ENCODE measurements around the gene CCDC63.

Gene CCDC63

DNA sequence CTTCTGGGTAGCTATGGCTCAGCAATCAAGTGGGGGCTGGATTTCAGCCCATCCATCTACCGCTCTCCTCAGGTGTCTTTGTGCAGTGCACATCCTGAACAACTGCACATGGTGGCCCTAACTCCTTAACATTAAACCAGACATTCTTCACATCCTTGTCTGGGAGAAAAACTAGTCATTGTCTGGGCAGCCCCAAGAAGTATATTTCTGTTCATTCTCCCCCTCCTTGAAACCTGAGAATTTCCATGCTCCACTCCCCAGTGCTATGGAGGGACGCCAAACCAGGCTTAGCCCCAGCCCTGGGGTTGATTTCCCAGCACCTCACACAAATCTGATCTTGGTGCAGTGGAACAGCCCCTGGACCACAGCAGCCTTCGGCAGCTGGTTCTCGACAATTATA is 60.2 kb downstream of the CCDC63 start:
- TF ChIP-seq, protein P1, sequence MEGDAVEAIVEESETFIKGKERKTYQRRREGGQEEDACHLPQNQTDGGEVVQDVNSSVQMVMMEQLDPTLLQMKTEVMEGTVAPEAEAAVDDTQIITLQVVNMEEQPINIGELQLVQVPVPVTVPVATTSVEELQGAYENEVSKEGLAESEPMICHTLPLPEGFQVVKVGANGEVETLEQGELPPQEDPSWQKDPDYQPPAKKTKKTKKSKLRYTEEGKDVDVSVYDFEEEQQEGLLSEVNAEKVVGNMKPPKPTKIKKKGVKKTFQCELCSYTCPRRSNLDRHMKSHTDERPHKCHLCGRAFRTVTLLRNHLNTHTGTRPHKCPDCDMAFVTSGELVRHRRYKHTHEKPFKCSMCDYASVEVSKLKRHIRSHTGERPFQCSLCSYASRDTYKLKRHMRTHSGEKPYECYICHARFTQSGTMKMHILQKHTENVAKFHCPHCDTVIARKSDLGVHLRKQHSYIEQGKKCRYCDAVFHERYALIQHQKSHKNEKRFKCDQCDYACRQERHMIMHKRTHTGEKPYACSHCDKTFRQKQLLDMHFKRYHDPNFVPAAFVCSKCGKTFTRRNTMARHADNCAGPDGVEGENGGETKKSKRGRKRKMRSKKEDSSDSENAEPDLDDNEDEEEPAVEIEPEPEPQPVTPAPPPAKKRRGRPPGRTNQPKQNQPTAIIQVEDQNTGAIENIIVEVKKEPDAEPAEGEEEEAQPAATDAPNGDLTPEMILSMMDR (conservative IDR thresholded peaks at IDR 0.05; ENCODE audit: low read length), result no peak
- DNase-seq (ENCODE audit: low read depth), result peak; percentile 15
- no peak overlapping the region for H3K4me3 ChIP-seq (ENCODE audit: low read length)

DNA sequence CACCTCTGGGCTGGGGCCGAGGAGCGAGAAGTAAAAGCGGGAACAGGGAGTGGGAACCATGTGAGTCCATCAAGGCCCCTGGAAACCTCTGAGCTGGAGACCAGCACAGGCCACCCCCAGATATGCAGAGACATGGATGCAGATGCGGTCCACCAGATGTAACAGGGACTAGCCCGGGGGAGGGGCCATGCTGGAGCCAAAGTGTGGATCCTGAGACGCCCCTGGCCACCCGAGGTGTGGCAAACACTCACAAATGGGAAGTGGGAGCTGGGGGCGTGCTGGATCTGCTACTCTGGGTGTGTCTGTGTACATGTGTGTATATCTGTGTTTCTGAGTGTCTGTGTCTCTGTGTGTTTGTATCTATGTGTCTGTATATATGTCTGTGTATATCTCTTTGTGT is 60.8 kb downstream of the CCDC63 start:
- no peak for DNase-seq (ENCODE audit: low read depth)
- TF ChIP-seq, protein P1 (conservative IDR thresholded peaks at IDR 0.05; ENCODE audit: low read length), result no peak
- no peak overlapping the region for H3K4me3 ChIP-seq (ENCODE audit: low read length)

DNA sequence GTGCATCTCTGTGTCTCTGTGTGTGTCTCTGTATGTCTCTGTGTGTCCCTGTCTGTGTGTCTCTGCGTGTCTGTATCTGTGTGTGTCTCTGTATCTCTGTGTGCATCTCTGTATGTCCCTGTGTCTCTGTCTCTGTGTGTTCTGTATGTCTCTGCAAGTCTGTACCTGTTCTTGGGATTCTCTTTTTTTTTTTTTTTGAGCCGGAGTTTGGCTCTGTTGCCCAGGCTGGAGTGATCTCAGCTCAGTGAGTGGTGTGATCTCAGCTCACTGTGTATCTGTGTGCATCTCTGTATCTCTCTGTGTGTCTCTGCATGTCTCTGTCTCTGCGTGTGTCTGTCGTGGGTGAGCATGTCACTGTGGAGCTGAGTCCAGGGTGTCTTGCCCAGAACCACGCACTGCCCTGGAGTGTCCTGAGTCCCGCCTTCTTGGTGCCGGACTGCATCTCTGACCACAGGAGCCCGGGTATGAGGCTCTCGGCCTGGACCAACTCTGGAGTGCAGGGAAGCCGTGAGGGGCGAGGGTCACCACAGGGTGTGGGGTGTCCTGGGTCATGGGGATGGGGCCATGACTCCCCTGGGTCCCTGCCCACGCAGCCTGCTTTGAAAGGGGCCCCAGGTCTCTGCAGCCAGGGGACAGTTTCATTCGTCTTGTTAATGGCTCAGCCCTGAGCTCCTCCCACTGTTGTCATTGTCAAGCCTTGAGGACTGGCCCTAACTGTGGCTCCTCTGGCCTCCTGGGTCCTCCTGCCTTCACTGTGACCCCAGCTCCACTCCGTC is 61.8 kb downstream of the CCDC63 start:
- DNase-seq (ENCODE audit: low read depth), result no peak

DNA sequence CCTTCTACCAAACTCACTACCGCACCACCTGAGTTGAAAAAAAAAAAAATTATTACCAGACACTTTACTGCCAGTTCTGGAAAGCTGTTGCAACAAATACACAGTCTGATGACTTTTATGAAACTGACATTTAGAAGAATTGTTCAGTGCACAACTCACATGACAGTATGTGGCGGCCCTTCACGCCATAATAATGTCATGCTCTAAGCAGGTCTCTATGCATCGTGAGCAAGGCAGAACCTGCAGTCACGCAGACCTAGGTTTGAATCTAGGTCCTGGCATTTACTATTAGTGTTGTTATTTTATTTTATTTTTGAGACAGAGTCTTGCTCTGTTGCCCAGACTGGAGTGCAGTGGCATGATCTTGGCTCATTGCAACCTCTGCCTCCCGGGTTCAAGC is 65.5 kb downstream of the CCDC63 start:
- no peak for DNase-seq (ENCODE audit: low read depth)
- H3K4me3 ChIP-seq (ENCODE audit: low read length), result no peak overlapping the region
- TF ChIP-seq, protein P1 (conservative IDR thresholded peaks at IDR 0.05; ENCODE audit: low read length), result no peak

More for the DNA sequence above, 61.8 kb downstream of the CCDC63 start:
- TF ChIP-seq, protein P1 (conservative IDR thresholded peaks at IDR 0.05; ENCODE audit: low read length), result no peak
- no peak overlapping the region for H3K4me3 ChIP-seq (ENCODE audit: low read length)

DNA sequence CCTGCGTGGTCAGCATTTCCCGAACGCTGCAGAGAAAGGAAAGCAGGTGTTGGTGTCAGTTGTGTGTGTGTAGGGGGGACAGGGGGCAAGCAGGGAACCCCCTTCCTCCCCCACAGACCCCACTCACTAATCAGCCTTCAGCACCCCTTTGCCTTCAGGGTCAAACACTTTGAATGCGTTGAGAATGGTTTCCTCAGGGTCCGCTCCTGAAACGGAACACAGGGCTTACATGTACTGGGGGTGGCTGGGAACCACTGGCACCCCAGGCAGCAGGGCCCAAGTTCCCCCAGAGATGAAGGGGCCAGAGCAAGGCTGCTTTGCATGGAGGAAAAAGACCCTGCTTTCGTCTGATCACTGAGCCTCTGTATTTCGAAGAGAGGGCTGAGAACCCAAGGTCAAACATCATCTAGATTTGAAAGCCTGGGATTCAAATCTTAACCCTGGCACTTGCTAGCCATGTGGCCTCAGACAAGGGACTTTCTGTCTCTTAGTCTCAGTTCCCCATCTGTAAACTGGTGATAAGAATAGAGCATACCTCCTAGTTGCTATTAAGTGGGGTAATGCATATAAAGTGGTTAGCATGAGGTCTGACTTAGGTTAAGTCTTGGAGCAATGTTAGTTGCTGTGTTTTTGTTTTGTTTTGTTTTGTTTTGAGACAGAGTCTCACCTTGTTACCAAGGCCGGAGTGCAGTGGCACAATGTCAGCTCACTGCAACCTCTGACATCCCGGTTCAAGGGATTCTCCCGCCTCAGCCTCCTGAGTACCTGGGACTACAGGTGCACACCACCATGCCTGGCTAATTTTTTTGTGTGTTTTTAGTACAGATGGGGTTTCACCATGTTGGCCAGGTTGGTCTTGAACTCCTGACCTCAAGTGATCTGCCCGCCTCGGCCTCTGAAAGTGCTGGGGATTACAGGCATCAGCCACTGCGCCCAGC is 66.6 kb downstream of the CCDC63 start:
- no peak for DNase-seq (ENCODE audit: low read depth)
- TF ChIP-seq, protein P1 (conservative IDR thresholded peaks at IDR 0.05; ENCODE audit: low read length), result no peak
- no peak overlapping the region for H3K4me3 ChIP-seq (ENCODE audit: low read length)

DNA sequence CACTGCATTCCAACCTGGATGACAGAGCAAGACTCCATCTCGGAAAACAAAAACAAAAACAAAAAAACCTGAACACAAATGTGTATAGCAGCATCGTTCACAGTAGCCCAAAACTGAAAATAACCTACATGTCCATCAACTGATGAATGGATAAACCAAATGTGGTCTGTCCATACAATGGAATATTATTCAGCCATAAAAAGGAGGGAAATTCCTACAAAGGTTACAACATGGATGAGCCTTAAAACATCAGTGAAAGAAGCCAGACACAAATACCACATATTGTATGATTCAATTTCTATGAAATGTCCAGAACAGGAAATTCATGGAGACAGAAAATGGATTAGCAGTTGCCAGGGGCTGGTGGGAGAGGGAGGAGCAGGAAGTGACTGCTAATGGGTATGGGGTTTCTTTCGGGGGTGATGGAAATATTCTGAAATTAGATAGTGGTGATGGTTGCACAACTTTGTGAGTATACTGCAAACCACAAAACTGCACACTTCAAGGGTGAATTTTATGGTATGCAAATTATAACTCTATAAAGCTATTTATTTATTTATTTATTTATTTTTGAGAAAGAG is 69.6 kb downstream of the CCDC63 start:
- TF ChIP-seq, protein P1 (conservative IDR thresholded peaks at IDR 0.05; ENCODE audit: low read length), result no peak
- DNase-seq (ENCODE audit: low read depth), result no peak
- no peak overlapping the region for H3K4me3 ChIP-seq (ENCODE audit: low read length)
